Measurements from ENCODE around the gene ANKHD1. TPM values are rescaled to one million over a fixed set of nuclear protein-coding genes. Genes with fewer than 3 reads are reported as not detected.
A peak's percentile ranks its signal among the peaks of the same experiment; 100 is the strongest.

ANKHD1 gene
- total and polyA plus RNA-seq, 9 of the 15 experiments (the other 6 are each of a cell fraction or from before 2014, with no cell fraction given), result 38.9 to 138 (median 78.7) TPM

GRCh38 chr5:140399979-140400729 lies 1.5 kb upstream of the ANKHD1 start (continued):
- TF ChIP-seq EWSR1 (IDR thresholded peaks at IDR 0.05; ENCODE audit: borderline replicate concordance, low read depth, partially characterized antibody) (no peak), LEF1 (IDR thresholded peaks at IDR 0.05) (no peak), FOSL1 (tag; conservative IDR thresholded peaks at IDR 0.05) (peak; percentile 66), MYNN (IDR thresholded peaks at IDR 0.05) (no peak), MYNN (CRISPR knock-in tag; IDR thresholded peaks at IDR 0.05) (no peak), ZNF280A (IDR thresholded peaks at IDR 0.05; ENCODE audit: low read depth, partially characterized antibody) (no peak), ZNF311 (CRISPR knock-in tag; IDR thresholded peaks at IDR 0.05) (no peak), HNRNPL (IDR thresholded peaks at IDR 0.05; ENCODE audit: low read depth, low read length) (no peak), RBM34 (IDR thresholded peaks at IDR 0.05; ENCODE audit: borderline replicate concordance, insufficient read depth, low read length) (no peak), TFE3 (CRISPR knock-in tag; IDR thresholded peaks at IDR 0.05) (no peak), HIVEP1 (CRISPR knock-in tag; IDR thresholded peaks at IDR 0.05) (no peak), EGR1 (conservative IDR thresholded peaks at IDR 0.05) (peak; percentile 93), BCL6 (CRISPR knock-in tag; IDR thresholded peaks at IDR 0.05) (no peak), TSC22D4 (tag; IDR thresholded peaks at IDR 0.05) (no peak), KAT2B (IDR thresholded peaks at IDR 0.05; ENCODE audit: low read depth, low read length) (no peak), ZNF436 (CRISPR knock-in tag; IDR thresholded peaks at IDR 0.05) (no peak), NFRKB (IDR thresholded peaks at IDR 0.05; ENCODE audit: low read depth) (no peak), ZC3H4 (CRISPR knock-in tag; IDR thresholded peaks at IDR 0.05; ENCODE audit: borderline replicate concordance) (no peak), JUND (IDR thresholded peaks at IDR 0.05; ENCODE audit: borderline replicate concordance, low read depth, low read length) (peak; percentile 70), JUND (tag; IDR thresholded peaks at IDR 0.05; ENCODE audit: borderline replicate concordance, low read depth, low read length) (no peak), EZH2 (IDR thresholded peaks at IDR 0.05; ENCODE audit: borderline replicate concordance, low read depth, low read length) (no peak), SMARCA4 (IDR thresholded peaks at IDR 0.05) (peak; percentile 49), TFAP4 (CRISPR knock-in tag; IDR thresholded peaks at IDR 0.05; ENCODE audit: borderline replicate concordance) (no peak), DDX20 (tag; IDR thresholded peaks at IDR 0.05; ENCODE audit: low read depth) (no peak), KDM1A (IDR thresholded peaks at IDR 0.05) (no peak), TAF1 (IDR thresholded peaks at IDR 0.05; ENCODE audit: control insufficient read depth, extremely low read depth, insufficient read depth, low read length, severe bottlenecking) (no peak), MTA1 (IDR thresholded peaks at IDR 0.05; ENCODE audit: borderline replicate concordance) (no peak), YBX1 (IDR thresholded peaks at IDR 0.05) (no peak)
